Thoracic aorta (tissue), 2 donors: Measurements from ENCODE around the gene CENATAC. TPM values are rescaled to one million over a fixed set of nuclear protein-coding genes. Genes with fewer than 3 reads are reported as not detected.
"Not testable (repeated sequence)": the region's sequence is repeated elsewhere in the genome, so short reads cannot be mapped to it uniquely, and the experiment has no call there.

Source experiments
- ATAC-seq: fragments of 150-250 bp; one replicate; pipeline ENCODE4 v1.8.0; 2017; ENCODE audit warnings: low read depth; ENCODE audit not compliant: insufficient number of reproducible peaks, low FRiP score
- DNase-seq: peaks from one replicate; pipeline ENCODE4 v3.0.0-alpha.2; 2020; ENCODE audit warnings: low spot score
- H3K27ac ChIP-seq, 2 donors: fragments of 200-600 bp; sonication (generic); 1 replicate in 1 of 2; 2 replicates in 1 of 2; pipeline ENCODE4 v1.5.1; 2016; ENCODE audit warnings: mild to moderate bottlenecking in 2 of 2, moderate library complexity in 2 of 2
- H3K27me3 ChIP-seq: fragments of 200-600 bp; sonication (generic); replicated peaks from 2 replicates; pipeline ENCODE4 v1.6.0; 2016; ENCODE audit warnings: mild to moderate bottlenecking; ENCODE audit not compliant: insufficient read depth
- H3K36me3 ChIP-seq: fragments of 200-600 bp; sonication (generic); one replicate; pipeline ENCODE4 v1.5.1; 2016
- H3K4me1 ChIP-seq, 2 donors: fragments of 200-600 bp; sonication (generic); 1 replicate in 1 of 2; 2 replicates in 1 of 2; pipeline versions ENCODE4 v1.5.1 to v1.6.0; 2016; ENCODE audit warnings: low read depth in 2 of 2, mild to moderate bottlenecking in 1 of 2; ENCODE audit not compliant: control insufficient read depth in 1 of 2
- H3K4me3 ChIP-seq: fragments of 200-600 bp; sonication (generic); 2 replicates; pipeline ENCODE4 v1.5.1; 2016; ENCODE audit warnings: mild to moderate bottlenecking
- H3K9me3 ChIP-seq: fragments of 200-600 bp; sonication (generic); 2 replicates; pipeline ENCODE4 v1.5.1; 2016
- CTCF ChIP-seq: fragments of 200-600 bp; sonication (generic); IDR thresholded peaks from one replicate; pipeline ENCODE4 v1.5.1; 2019; ENCODE audit warnings: antibody characterized with exemption
- total RNA-seq, 2 donors: library from RNA; depleted of rRNA; stranded (reverse); fragments of >200 nt; gene quantifications; one replicate each; pipeline versions ENCODE4 v1.1.0 to v1.2.3, GENCODE V29; 2016

The CENATAC gene
- total RNA-seq, 2 donors from 2014 or later: 63.5 to 128 TPM

- Histone ChIP-seq H3K36me3 (peaks cover 44% of the 10 kb centered on the region), H3K27ac (no peak overlapping the region), H3K4me1 (peaks cover 11 to 24% of the 10 kb centered on the region in 2 donors), H3K9me3 (no peaks in the 10 kb centered on the region), H3K4me3 (no peak overlapping the region), H3K27me3 (no peaks in the 10 kb centered on the region)
- no peak for TF ChIP-seq CTCF
- ATAC-seq: no peak
- DNase-seq: no peak
Observed at GRCh38 chr11:119014209-119014924, 16.4 kb downstream of the CENATAC start.

- no peak overlapping the region for H3K27ac ChIP-seq
- ATAC-seq (no peak), DNase-seq (no peak)
- H3K36me3 ChIP-seq: peaks cover 38% of the 10 kb centered on the region
- H3K9me3 ChIP-seq: no peaks in the 10 kb centered on the region
- H3K4me3 ChIP-seq: no peak overlapping the region
- no peaks in the 10 kb centered on the region for H3K27me3 ChIP-seq
- H3K4me1 ChIP-seq: peaks cover 15 to 32% of the 10 kb centered on the region in 2 donors
- TF ChIP-seq CTCF: no peak
Observed at GRCh38 chr11:119015054-119015611, 17.2 kb downstream of the CENATAC start.

GRCh38 chr11:119016216-119017009 lies 18.5 kb downstream of the CENATAC start:
- peaks cover 32% of the 10 kb centered on the region for H3K36me3 ChIP-seq

GRCh38 chr11:119017377-119017776 lies 19.4 kb downstream of the CENATAC start:
- peaks cover 34% of the 10 kb centered on the region for H3K36me3 ChIP-seq
- ATAC-seq: not testable (repeated sequence)

More at GRCh38 chr11:119016216-119017009, 18.5 kb downstream of the CENATAC start:
- Histone ChIP-seq H3K4me1 (peaks cover 21 to 45% of the 10 kb centered on the region in 2 donors), H3K27ac (peak overlapping the region in 1 of 2 donors; percentile 97), H3K4me3 (peak overlapping the region; percentile 99), H3K9me3 (no peaks in the 10 kb centered on the region), H3K27me3 (no peaks in the 10 kb centered on the region)
- ATAC-seq (no peak), DNase-seq (no peak)
- no peak for TF ChIP-seq CTCF

GRCh38 chr11:119018074-119018938 lies 20.4 kb downstream of the CENATAC start, which contains the start of the genes RPS25 and TRAPPC4:
TSS of gene RPS25 (minus strand) at chr11:119018343. CDS start at chr11:119018284, 59 bp downstream.
TSS of gene TRAPPC4 (plus strand) at chr11:119018766. CDS start at chr11:119018796, 30 bp downstream.
- DNase-seq: peak; percentile 87
- H3K4me3 ChIP-seq: peak within 1 kb of the TSS; percentile 99
- no peak for TF ChIP-seq CTCF
- no peaks in the 10 kb centered on the region for H3K9me3 ChIP-seq
- peak within 1 kb of the TSS; percentile 88 to 97 for H3K27ac ChIP-seq
- H3K4me1 ChIP-seq: peaks cover 23 to 49% of the 10 kb centered on the region in 2 donors
- H3K27me3 ChIP-seq: no peaks in the 10 kb centered on the region
- peak; percentile 92 for ATAC-seq
- H3K36me3 ChIP-seq: peaks cover 32% of the 10 kb centered on the region

More at GRCh38 chr11:119017377-119017776, 19.4 kb downstream of the CENATAC start:
- peak overlapping the region; percentile 99 for H3K4me3 ChIP-seq
- peaks cover 23 to 47% of the 10 kb centered on the region in 2 donors for H3K4me1 ChIP-seq
- not testable (repeated sequence) for H3K27me3 ChIP-seq, DNase-seq, H3K9me3 ChIP-seq
- H3K27ac ChIP-seq: peak overlapping the region; percentile 88 to 97
